Epithelial cell of proximal tubule (primary cell): ENCODE results near the gene NAP1L5. TPM values are rescaled to one million over a fixed set of nuclear protein-coding genes. Genes with fewer than 3 reads are reported as not detected.

Source experiments
- DNase-seq: peaks from one replicate; pipeline ENCODE4 v3.0.0-alpha.2; 2011; ENCODE audit warnings: low read depth
- H3K4me3 ChIP-seq: 2 replicates; pipeline ENCODE4 v1.5.1; 2011; ENCODE audit warnings: low read depth, mild to moderate bottlenecking, low read length
- total RNA-seq: library from RNA; depleted of rRNA; stranded (reverse); fragments of >200 nt; gene quantifications from 2 replicates; pipeline ENCODE4 v1.2.3, GENCODE V29; 2015
- TF ChIP-seq, protein P1 (sequence below): conservative IDR thresholded peaks from 2 replicates; pipeline ENCODE4 v1.5.1; 2012; ENCODE audit warnings: low read depth, mild to moderate bottlenecking, low read length

NAP1L5 gene
- total RNA-seq, 1 donor from 2014 or later, result 1.4 TPM

DNA sequence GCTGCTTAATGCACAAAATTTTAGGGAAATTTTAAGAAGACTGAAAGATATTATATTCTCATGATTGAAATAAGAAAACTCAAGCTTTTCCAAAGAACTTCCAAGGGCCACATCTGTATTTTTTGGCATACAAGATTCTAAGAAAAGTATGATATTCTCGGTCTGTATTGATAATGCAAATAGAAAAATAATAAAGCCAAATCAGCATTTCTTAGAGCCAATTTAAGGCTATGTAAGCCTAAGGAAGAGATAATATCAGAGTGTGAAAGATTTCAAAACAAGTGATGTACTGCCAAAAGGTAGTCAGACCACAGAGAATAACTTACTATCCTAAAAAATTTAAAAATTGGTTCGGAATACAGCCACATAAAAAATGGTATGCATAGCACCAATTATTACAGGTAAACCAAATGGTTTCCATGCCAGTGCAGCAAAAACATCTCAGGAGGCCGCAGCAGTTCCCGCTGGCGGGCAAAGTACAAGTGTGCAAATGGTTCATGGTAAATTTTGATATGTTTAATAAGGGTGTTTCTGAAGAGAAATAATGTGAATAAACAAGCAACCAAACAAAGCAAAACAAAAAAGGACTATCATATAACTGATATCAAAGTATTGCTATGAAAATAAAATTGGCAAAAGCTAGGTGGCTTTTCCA lies 35.2 kb upstream of the NAP1L5 start:
- TF ChIP-seq, protein P1, sequence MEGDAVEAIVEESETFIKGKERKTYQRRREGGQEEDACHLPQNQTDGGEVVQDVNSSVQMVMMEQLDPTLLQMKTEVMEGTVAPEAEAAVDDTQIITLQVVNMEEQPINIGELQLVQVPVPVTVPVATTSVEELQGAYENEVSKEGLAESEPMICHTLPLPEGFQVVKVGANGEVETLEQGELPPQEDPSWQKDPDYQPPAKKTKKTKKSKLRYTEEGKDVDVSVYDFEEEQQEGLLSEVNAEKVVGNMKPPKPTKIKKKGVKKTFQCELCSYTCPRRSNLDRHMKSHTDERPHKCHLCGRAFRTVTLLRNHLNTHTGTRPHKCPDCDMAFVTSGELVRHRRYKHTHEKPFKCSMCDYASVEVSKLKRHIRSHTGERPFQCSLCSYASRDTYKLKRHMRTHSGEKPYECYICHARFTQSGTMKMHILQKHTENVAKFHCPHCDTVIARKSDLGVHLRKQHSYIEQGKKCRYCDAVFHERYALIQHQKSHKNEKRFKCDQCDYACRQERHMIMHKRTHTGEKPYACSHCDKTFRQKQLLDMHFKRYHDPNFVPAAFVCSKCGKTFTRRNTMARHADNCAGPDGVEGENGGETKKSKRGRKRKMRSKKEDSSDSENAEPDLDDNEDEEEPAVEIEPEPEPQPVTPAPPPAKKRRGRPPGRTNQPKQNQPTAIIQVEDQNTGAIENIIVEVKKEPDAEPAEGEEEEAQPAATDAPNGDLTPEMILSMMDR, result no peak
- DNase-seq, result no peak
- H3K4me3 ChIP-seq, result no peak overlapping the region

DNA sequence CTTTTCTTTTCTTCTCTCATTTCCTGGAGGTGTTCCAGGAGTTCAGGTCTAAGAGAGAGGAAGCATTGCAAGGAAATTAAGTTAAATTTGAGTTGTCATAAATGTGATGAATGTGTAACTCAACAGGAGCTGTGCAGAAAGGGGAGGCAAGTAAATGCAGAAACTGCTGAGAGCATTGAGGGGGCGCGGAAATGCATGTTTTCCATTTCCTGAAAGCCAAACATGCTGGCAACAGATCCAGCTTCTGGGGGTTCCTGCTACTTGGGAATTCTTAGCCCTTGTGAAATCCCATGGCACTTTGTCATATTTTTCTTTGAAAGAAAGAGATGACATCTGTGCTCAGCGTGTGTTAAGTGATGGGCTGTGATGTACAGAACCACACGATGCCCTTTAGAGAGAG lies 33.8 kb upstream of the NAP1L5 start:
- no peak for DNase-seq
- H3K4me3 ChIP-seq, result no peak overlapping the region

DNA sequence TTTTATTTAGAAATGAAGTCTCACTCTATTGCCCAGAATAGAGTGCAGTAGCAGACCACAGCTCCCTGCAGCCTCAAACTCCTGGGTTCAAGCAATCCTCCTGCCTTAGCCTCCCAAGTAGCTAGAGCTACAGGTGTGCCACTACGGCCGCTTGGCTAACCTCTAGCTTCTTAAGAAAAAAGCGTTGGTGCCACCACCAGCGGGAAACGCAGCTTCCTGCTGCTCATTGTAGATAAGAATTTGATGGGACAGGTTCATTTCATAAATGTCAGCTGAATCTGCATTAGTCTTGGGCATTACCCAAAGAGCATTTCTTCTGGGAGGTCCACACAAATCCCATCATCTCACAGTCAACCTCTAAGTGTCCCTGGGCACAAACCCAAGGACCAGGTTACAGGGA lies 33.2 kb upstream of the NAP1L5 start:
- DNase-seq, result no peak
- H3K4me3 ChIP-seq, result no peak overlapping the region
- TF ChIP-seq, protein P1, result no peak

More for the DNA sequence above, 33.8 kb upstream of the NAP1L5 start:
- TF ChIP-seq, protein P1, result no peak

DNA sequence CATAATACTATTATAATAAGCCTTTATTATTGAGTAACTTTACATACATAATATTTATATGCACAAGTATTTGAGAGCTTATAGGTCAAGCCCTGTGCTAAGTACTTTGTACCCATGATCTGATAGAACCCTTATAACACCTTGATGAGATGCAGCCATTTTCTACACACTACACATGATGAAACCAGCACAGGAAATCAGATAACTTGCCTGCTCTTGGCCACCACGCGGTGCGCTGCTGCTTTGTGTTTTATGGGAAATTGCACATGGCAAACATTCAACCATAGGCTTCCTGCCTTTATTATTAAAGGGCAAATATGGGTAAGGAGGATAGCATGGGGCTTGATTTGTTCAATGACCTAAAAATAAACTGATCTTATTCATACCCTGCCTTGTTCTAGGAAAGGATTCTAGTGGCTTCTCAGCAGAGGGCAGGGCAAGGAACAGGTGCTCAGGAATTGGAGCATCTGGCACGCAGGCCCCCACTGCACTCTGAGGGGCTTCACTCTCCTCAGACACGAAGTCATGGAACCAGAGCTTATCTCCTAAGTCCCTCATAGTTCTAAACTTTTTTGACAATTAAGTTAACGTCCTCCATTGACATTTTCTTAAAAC lies 31.6 kb upstream of the NAP1L5 start:
- no peak for DNase-seq
- H3K4me3 ChIP-seq, result no peak overlapping the region
- TF ChIP-seq, protein P1, result no peak

DNA sequence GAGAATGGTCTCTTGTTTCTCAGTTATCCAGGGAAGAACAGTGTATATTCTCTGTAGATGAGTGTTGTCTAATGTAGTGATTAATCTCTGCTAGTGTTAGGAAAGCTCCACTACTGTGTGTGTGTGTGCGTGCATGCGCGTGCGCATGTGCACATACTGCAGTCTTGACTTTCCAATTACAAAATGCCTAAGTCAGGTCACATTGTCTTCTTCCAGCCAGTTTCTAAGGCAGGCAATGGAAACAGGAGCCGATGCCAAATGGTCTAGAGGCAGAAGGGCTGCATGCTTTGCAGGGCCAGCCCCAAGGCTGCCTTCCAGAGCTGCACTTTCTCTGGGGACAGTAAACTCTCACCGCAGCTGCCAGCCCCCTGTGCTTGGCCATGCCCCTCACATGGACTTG lies 30.5 kb upstream of the NAP1L5 start:
- H3K4me3 ChIP-seq, result no peak overlapping the region
- DNase-seq, result no peak
- TF ChIP-seq, protein P1, result no peak

DNA sequence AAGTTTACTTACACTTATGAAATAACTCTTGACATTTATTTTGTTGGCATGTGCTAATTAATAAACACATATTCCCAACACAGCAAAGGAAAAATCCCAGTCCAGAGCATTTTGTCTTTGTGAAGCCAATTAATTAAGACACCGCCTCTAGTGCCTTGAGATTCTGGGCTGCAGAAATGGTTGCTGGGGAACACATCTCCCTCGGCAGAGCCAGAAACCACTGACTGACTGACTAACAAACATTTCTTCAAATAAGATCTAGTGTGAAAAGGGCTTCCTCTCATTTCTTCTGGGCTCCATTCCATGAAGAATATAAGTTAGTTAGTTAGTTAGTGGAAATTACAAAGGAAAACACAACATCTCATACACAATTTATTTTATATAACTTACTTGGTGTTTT lies 28.4 kb upstream of the NAP1L5 start:
- no peak for DNase-seq

More for the DNA sequence above, 28.4 kb upstream of the NAP1L5 start:
- TF ChIP-seq, protein P1, result no peak
- no peak overlapping the region for H3K4me3 ChIP-seq
